ENCODE measurements around the gene PRSS27.

Gene PRSS27

GRCh38 chr16:2761886-2762583 lies 42.0 kb upstream of the PRSS27 start:
- no peak for TF ChIP-seq CTCF (IDR thresholded peaks at IDR 0.05; ENCODE audit: control extremely low read depth, extremely low read depth, low read depth, missing control alignments)
- ChIA-PET POLR2A (interaction anchor here (0.8 kb wide), 1 partner anchor 9 kb away, joined by 4 read pairs; the partner anchor contains the start of gene SRRM2), CTCF (no interaction called here)
- no peak for DNase-seq (ENCODE audit: extremely low spot score)

GRCh38 chr16:2761472-2761871 lies 41.4 kb upstream of the PRSS27 start:
- POLR2A ChIA-PET, result no interaction called here
- TF ChIP-seq CTCF (IDR thresholded peaks at IDR 0.05; ENCODE audit: control extremely low read depth, extremely low read depth, low read depth, missing control alignments), result no peak
- no peak for DNase-seq (ENCODE audit: extremely low spot score)
- CTCF ChIA-PET, result no interaction called here

GRCh38 chr16:2757344-2757743 lies 37.3 kb upstream of the PRSS27 start:
- no peak for TF ChIP-seq CTCF (IDR thresholded peaks at IDR 0.05; ENCODE audit: control extremely low read depth, extremely low read depth, low read depth, missing control alignments)
- ChIA-PET POLR2A (interaction anchor here (1.0 to 1.2 kb wide), 2 partner anchors 11 to 13 kb away, joined by 3 to 7 read pairs; no protein-coding TSS in a partner anchor), CTCF (interaction anchor here (1.0 to 1.4 kb wide), 3 partner anchors 17 to 87 kb away, joined by 3 to 5 read pairs (median 4); no protein-coding TSS in a partner anchor)
- DNase-seq (ENCODE audit: extremely low spot score), result no peak

- POLR2A ChIA-PET, result interaction anchor here (0.8 kb wide), 2 partner anchors 12 to 16 kb away, joined by 3 read pairs; no protein-coding TSS in a partner anchor
- no peak for TF ChIP-seq CTCF (IDR thresholded peaks at IDR 0.05; ENCODE audit: control extremely low read depth, extremely low read depth, low read depth, missing control alignments)
- CTCF ChIA-PET, result interaction anchor here (1.4 kb wide), 1 partner anchor 17 kb away, joined by 5 read pairs; no protein-coding TSS in a partner anchor
- DNase-seq (ENCODE audit: extremely low spot score), result no peak
These were observed 36.4 kb upstream of the PRSS27 start for GRCh38 chr16:2756288-2757015.

GRCh38 chr16:2755158-2755557 lies 35.1 kb upstream of the PRSS27 start:
- POLR2A ChIA-PET, result no interaction called here

More at GRCh38 chr16:2755158-2755557, 35.1 kb upstream of the PRSS27 start:
- TF ChIP-seq CTCF (IDR thresholded peaks at IDR 0.05; ENCODE audit: control extremely low read depth, extremely low read depth, low read depth, missing control alignments), result no peak
- DNase-seq (ENCODE audit: extremely low spot score), result no peak
- CTCF ChIA-PET, result no interaction called here
